ENCODE measurements around the gene FSTL1.

FSTL1 gene

GRCh38 chr3:120477781-120478180 lies 27.0 kb upstream of the FSTL1 start:
- H3K4me1 ChIP-seq: no peaks in the 10 kb centered on the region
- no peaks in the 10 kb centered on the region for H3K9me3 ChIP-seq
- DNase-seq: no peak
- no peak overlapping the region for H3K4me3 ChIP-seq (ENCODE audit: low read depth, low read length)
- TF ChIP-seq CTCF (IDR thresholded peaks at IDR 0.05; ENCODE audit: low read depth, low read length): no peak
- peaks cover 2% of the 10 kb centered on the region; the same call in 1 of the 2 replicates for H3K27me3 ChIP-seq
- no peaks in the 10 kb centered on the region for H3K36me3 ChIP-seq

- DNase-seq: no peak
- no peak for TF ChIP-seq CTCF (IDR thresholded peaks at IDR 0.05; ENCODE audit: low read depth, low read length)
- no peaks in the 10 kb centered on the region for H3K9me3 ChIP-seq
- H3K4me3 ChIP-seq (ENCODE audit: low read depth, low read length): no peak overlapping the region
- no peaks in the 10 kb centered on the region for H3K36me3 ChIP-seq
- no peaks in the 10 kb centered on the region for H3K4me1 ChIP-seq
- H3K27me3 ChIP-seq: peaks cover 2% of the 10 kb centered on the region; the same call in 1 of the 2 replicates
Observed at GRCh38 chr3:120475722-120476377, 25.1 kb upstream of the FSTL1 start.

GRCh38 chr3:120473896-120474675 lies 23.3 kb upstream of the FSTL1 start:
- Histone ChIP-seq H3K4me1 (no peaks in the 10 kb centered on the region), H3K4me3 (ENCODE audit: low read depth, low read length) (no peak overlapping the region), H3K27me3 (peaks cover 2% of the 10 kb centered on the region; the same call in 1 of the 2 replicates), H3K36me3 (no peaks in the 10 kb centered on the region), H3K9me3 (no peaks in the 10 kb centered on the region)
- no peak for TF ChIP-seq CTCF (IDR thresholded peaks at IDR 0.05; ENCODE audit: low read depth, low read length)
- no peak for DNase-seq

GRCh38 chr3:120473389-120473788 lies 22.6 kb upstream of the FSTL1 start:
- no peak for TF ChIP-seq CTCF (IDR thresholded peaks at IDR 0.05; ENCODE audit: low read depth, low read length)

GRCh38 chr3:120472121-120472844 lies 21.5 kb upstream of the FSTL1 start:
- no peaks in the 10 kb centered on the region for H3K9me3 ChIP-seq
- no peak for TF ChIP-seq CTCF (IDR thresholded peaks at IDR 0.05; ENCODE audit: low read depth, low read length)
- no peaks in the 10 kb centered on the region for H3K4me1 ChIP-seq
- H3K36me3 ChIP-seq: no peaks in the 10 kb centered on the region
- no peak overlapping the region for H3K4me3 ChIP-seq (ENCODE audit: low read depth, low read length)
- DNase-seq: no peak
- H3K27me3 ChIP-seq: no peaks in the 10 kb centered on the region; the same call in 1 of the 2 replicates

More at GRCh38 chr3:120473389-120473788, 22.6 kb upstream of the FSTL1 start:
- H3K27me3 ChIP-seq: no peaks in the 10 kb centered on the region; the same call in 1 of the 2 replicates
- no peaks in the 10 kb centered on the region for H3K4me1 ChIP-seq
- no peak overlapping the region for H3K4me3 ChIP-seq (ENCODE audit: low read depth, low read length)
- DNase-seq: no peak
- no peaks in the 10 kb centered on the region for H3K36me3 ChIP-seq
- no peaks in the 10 kb centered on the region for H3K9me3 ChIP-seq

Data from BE2C (cell line).